ENCODE data around the gene RNF227. TPM values are rescaled to one million over a fixed set of nuclear protein-coding genes. Genes with fewer than 3 reads are reported as not detected.

RNF227 gene
- total and polyA plus RNA-seq, 2 of the 8 experiments (the other 6 are each of a cell fraction or from before 2014, with no cell fraction given): 0.63 to 1.7 TPM

GRCh38 chr17:7944326-7944725, 28.2 kb upstream of the RNF227 start (continued):
- TF ChIP-seq, protein P1, sequence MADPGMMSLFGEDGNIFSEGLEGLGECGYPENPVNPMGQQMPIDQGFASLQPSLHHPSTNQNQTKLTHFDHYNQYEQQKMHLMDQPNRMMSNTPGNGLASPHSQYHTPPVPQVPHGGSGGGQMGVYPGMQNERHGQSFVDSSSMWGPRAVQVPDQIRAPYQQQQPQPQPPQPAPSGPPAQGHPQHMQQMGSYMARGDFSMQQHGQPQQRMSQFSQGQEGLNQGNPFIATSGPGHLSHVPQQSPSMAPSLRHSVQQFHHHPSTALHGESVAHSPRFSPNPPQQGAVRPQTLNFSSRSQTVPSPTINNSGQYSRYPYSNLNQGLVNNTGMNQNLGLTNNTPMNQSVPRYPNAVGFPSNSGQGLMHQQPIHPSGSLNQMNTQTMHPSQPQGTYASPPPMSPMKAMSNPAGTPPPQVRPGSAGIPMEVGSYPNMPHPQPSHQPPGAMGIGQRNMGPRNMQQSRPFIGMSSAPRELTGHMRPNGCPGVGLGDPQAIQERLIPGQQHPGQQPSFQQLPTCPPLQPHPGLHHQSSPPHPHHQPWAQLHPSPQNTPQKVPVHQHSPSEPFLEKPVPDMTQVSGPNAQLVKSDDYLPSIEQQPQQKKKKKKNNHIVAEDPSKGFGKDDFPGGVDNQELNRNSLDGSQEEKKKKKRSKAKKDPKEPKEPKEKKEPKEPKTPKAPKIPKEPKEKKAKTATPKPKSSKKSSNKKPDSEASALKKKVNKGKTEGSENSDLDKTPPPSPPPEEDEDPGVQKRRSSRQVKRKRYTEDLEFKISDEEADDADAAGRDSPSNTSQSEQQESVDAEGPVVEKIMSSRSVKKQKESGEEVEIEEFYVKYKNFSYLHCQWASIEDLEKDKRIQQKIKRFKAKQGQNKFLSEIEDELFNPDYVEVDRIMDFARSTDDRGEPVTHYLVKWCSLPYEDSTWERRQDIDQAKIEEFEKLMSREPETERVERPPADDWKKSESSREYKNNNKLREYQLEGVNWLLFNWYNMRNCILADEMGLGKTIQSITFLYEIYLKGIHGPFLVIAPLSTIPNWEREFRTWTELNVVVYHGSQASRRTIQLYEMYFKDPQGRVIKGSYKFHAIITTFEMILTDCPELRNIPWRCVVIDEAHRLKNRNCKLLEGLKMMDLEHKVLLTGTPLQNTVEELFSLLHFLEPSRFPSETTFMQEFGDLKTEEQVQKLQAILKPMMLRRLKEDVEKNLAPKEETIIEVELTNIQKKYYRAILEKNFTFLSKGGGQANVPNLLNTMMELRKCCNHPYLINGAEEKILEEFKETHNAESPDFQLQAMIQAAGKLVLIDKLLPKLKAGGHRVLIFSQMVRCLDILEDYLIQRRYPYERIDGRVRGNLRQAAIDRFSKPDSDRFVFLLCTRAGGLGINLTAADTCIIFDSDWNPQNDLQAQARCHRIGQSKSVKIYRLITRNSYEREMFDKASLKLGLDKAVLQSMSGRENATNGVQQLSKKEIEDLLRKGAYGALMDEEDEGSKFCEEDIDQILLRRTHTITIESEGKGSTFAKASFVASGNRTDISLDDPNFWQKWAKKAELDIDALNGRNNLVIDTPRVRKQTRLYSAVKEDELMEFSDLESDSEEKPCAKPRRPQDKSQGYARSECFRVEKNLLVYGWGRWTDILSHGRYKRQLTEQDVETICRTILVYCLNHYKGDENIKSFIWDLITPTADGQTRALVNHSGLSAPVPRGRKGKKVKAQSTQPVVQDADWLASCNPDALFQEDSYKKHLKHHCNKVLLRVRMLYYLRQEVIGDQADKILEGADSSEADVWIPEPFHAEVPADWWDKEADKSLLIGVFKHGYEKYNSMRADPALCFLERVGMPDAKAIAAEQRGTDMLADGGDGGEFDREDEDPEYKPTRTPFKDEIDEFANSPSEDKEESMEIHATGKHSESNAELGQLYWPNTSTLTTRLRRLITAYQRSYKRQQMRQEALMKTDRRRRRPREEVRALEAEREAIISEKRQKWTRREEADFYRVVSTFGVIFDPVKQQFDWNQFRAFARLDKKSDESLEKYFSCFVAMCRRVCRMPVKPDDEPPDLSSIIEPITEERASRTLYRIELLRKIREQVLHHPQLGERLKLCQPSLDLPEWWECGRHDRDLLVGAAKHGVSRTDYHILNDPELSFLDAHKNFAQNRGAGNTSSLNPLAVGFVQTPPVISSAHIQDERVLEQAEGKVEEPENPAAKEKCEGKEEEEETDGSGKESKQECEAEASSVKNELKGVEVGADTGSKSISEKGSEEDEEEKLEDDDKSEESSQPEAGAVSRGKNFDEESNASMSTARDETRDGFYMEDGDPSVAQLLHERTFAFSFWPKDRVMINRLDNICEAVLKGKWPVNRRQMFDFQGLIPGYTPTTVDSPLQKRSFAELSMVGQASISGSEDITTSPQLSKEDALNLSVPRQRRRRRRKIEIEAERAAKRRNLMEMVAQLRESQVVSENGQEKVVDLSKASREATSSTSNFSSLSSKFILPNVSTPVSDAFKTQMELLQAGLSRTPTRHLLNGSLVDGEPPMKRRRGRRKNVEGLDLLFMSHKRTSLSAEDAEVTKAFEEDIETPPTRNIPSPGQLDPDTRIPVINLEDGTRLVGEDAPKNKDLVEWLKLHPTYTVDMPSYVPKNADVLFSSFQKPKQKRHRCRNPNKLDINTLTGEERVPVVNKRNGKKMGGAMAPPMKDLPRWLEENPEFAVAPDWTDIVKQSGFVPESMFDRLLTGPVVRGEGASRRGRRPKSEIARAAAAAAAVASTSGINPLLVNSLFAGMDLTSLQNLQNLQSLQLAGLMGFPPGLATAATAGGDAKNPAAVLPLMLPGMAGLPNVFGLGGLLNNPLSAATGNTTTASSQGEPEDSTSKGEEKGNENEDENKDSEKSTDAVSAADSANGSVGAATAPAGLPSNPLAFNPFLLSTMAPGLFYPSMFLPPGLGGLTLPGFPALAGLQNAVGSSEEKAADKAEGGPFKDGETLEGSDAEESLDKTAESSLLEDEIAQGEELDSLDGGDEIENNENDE (IDR thresholded peaks at IDR 0.05; ENCODE audit: insufficient replicate concordance, low read length): no peak
- no peak for TF ChIP-seq FOSL1 (IDR thresholded peaks at IDR 0.05; ENCODE audit: insufficient read depth, low read depth, low read length)
- TF ChIP-seq RNF2 (IDR thresholded peaks at IDR 0.05; ENCODE audit: borderline replicate concordance, low read depth, low read length, missing control alignments, poor library complexity, severe bottlenecking): no peak

Data from H1 (cell line).